ENCODE measurements around the gene MCHR1.
A peak's percentile ranks its signal among the peaks of the same experiment; 100 is the strongest.

The MCHR1 gene

GRCh38 chr22:40679249-40679963, at the start of gene MCHR1:
TSS of gene MCHR1 (plus strand) at chr22:40679484. CDS start at chr22:40679653, 169 bp downstream.
- no peak for DNase-seq (ENCODE audit: extremely low read depth in 1 of 2, low read depth in 1 of 2)

GRCh38 chr22:40631925-40632324, 47.4 kb upstream of the MCHR1 start:
- no peak for DNase-seq (ENCODE audit: extremely low read depth in 1 of 2, low read depth in 1 of 2)

- DNase-seq (ENCODE audit: extremely low read depth in 1 of 2, low read depth in 1 of 2): no peak
These were observed 46.2 kb upstream of the MCHR1 start for GRCh38 chr22:40633036-40633435.

GRCh38 chr22:40634119-40634903, 45.0 kb upstream of the MCHR1 start:
- DNase-seq (ENCODE audit: extremely low read depth in 1 of 2, low read depth in 1 of 2): no peak

- DNase-seq (ENCODE audit: extremely low read depth in 1 of 2, low read depth in 1 of 2): no peak
These were observed 44.0 kb upstream of the MCHR1 start for GRCh38 chr22:40635043-40635939.

- DNase-seq (ENCODE audit: extremely low read depth in 1 of 2, low read depth in 1 of 2): peak in 1 of 2 donors; percentile 6
These were observed 43.3 kb upstream of the MCHR1 start for GRCh38 chr22:40635940-40636379.

GRCh38 chr22:40636380-40637182, 42.7 kb upstream of the MCHR1 start, which contains the start of gene MRTFA:
TSS of gene MRTFA (minus strand) at chr22:40636719.
- peak; percentile 99 for DNase-seq (ENCODE audit: extremely low read depth in 1 of 2, low read depth in 1 of 2)

GRCh38 chr22:40637183-40638150, 41.8 kb upstream of the MCHR1 start:
- DNase-seq (ENCODE audit: extremely low read depth in 1 of 2, low read depth in 1 of 2): peak in 1 of 2 donors; percentile 34

- DNase-seq (ENCODE audit: extremely low read depth in 1 of 2, low read depth in 1 of 2): no peak
These were observed 41.0 kb upstream of the MCHR1 start for GRCh38 chr22:40638261-40638660.

- DNase-seq (ENCODE audit: extremely low read depth in 1 of 2, low read depth in 1 of 2): no peak
These were observed 38.0 kb upstream of the MCHR1 start for GRCh38 chr22:40641269-40641668.

GRCh38 chr22:40642316-40642715, 37.0 kb upstream of the MCHR1 start:
- no peak for DNase-seq (ENCODE audit: extremely low read depth in 1 of 2, low read depth in 1 of 2)

- no peak for DNase-seq (ENCODE audit: extremely low read depth in 1 of 2, low read depth in 1 of 2)
These were observed 33.6 kb upstream of the MCHR1 start for GRCh38 chr22:40645579-40646197.

GRCh38 chr22:40648386-40648785, 30.9 kb upstream of the MCHR1 start:
- no peak for DNase-seq (ENCODE audit: extremely low read depth in 1 of 2, low read depth in 1 of 2)

GRCh38 chr22:40651057-40651456, 28.2 kb upstream of the MCHR1 start:
- DNase-seq (ENCODE audit: extremely low read depth in 1 of 2, low read depth in 1 of 2): no peak

GRCh38 chr22:40651563-40652501, 27.5 kb upstream of the MCHR1 start:
- DNase-seq (ENCODE audit: extremely low read depth in 1 of 2, low read depth in 1 of 2): peak; percentile 26 to 44

GRCh38 chr22:40653361-40653760, 25.9 kb upstream of the MCHR1 start:
- DNase-seq (ENCODE audit: extremely low read depth in 1 of 2, low read depth in 1 of 2): no peak

GRCh38 chr22:40654522-40655167, 24.6 kb upstream of the MCHR1 start:
- DNase-seq (ENCODE audit: extremely low read depth in 1 of 2, low read depth in 1 of 2): no peak

Data from activated CD8-positive, alpha-beta memory T cell treated with anti-CD3 and anti-CD28 coated beads for 1 hour (primary cell).